NCI-H510A (cell line): ENCODE data around the gene NPM3.

Experiments used
- DNase-seq: peaks from one replicate; lab custom pipeline; 2025; lab: John Stamatoyannopoulos, UW

The NPM3 gene

DNA sequence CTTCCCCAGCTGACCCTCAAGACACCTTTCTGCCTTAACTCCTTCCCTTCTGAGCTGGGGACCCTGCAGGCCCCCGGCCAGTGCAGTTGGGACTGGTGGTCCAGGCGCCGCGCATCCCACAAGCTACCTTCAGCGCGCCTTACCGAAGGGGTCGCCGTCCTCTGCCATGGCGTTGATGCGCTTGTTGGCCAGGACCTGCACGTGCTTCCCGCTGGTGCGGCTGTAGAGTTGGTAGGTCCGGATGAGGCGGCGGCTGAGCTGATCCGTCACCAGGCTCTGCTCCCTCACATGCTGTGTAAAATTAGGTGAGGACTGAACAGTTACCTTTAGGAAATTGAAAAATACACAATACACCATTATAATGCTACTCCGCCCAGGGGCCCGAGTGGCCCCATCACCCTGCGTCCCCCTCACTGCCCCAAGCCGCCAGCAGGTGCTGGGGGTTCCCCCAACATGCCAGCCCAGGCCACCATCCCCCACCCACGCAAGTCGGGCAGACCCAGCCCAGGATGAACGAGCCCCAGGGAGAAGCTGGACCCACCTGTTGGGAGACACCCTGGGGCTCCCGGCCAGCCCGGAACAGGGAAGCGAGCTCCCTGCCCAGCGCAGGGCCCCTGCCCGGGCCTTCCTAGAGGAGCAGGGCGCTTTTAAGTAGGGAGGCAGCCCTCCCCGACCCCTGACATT is 8.5 kb downstream of the NPM3 start:
- DNase-seq, result no peak

DNA sequence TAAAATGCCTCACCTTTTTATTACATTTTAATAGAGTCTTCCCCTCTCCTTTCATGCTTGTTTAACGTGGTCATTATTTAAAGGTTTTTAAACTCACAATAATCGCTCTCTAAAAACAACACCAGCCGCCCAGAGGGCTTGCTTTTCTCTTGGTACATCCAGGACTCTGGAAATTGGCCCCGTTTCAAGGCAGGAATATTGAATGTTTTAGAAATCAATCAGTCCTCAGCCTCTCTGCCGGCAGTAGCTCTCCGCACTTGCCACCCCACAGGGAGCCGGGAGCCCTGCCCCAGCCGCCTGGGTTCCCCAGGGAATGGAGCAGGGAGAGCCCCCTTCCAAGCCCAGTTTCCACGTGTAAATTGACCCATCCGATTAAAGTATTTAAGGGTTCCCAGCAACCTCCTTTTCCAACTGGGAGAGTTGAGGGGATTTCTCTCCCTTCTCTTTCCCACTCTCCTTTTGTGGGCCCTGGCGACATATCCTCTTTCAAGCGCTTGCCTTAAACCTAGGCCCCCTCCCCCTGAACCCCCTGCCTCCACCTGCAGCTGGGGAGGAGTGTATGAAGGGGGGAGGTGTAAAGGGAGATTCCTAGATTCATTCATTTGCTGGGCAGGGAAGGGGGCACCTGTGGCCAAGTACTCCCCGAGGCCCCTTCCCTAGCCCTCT is 9.2 kb downstream of the NPM3 start:
- DNase-seq, result no peak

DNA sequence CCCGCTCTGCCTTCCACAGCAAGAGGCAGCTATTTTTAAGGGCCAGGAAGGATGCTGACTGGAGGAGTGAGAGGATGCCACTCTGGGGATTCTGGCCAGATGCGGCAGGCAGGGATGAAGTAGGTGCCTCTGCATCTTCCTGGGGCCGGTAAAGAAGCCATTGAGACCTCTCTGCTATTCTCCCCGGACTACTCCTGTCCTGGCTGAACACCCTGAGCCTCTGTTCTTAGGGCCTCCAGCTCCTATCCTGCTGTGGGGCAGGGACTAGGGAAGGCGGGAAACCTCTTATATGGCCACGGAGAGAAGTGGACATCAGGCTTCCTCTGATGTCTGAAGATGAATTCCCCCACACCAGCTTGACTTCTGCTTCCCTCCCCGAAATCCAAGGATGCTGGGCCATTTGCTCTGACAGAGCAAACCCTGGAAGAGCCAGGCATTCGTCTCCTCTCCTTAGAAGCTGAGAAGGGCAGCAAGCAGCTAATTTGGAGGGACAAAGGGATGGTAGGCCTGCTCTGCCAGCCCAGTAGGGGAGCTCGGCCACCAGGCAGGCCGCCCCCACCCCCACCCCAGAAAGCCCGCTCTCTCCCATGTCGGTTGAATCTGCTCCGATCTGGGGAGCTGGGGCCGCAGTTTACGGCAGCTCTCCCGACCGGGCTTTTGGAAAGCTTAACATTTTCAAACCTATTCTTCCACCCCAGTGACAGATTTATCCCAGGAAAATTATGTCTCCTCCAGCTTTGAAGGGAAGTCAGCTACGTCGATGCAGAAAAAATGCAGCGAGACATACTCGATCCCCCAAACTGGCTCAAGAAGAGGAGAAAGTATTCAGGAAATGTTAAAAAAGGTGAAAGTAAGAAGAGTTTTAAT is 10.1 kb downstream of the NPM3 start:
- DNase-seq, result no peak

DNA sequence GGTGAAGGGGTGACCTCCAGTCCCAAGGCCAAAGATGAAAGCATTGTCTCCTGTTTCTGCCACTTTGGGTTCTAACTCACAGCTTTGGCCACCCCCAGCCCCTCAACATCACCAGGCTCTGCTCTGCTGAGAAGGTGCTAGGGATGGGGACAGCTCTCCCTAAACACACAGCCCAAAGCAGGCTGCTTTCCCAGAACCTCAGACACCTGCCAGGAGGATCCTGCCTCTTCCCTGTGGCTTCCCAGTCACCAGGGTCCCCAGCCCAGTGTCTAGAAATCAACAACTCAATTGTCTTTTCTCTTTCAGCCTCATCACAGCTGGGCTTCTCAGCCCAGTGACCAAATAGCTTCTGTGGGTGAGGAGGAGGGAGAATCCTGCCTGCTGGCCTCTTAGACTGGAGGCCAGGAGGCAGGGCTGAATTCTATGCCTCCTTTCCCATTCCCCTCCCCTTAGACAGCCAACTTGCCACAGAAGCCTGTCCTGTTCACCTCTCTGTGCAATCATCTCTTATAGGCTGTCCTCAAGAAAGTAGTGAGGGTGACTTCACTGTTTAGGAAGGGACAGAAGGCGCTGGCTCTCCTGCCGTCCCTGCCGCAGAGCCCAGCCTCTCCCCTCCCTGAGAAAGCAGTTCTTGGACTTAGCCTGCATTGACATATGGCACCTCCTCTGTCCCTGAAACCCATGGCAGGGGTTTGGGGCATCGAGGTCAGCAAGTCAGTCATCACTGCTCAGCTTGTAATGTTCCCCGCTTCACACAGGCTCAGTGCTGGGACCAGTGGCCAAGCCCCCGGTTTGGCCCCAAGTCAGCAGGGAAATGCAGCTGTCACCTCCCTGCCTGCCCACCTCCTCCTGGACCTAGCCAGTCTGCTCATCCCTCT is 11.0 kb downstream of the NPM3 start:
- no peak for DNase-seq

DNA sequence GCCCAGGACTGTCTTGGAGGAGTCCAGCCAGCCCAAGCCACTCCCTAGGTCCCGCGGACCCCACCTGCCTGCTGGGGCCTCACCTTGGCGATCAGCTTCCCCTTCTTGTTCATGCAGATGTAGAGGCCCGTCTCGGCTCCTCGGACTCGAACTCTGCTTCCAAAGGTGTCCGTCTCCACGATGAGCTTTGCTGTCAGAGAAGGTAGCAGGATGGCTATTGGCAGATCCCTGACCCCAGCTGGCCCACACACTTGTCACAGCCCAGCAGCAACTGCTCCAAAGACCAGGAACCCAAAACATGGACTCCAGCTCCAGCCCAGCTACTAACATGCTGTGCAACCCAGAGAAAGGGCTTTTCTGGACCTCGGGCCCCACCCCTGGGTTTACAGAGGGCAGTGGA is 11.9 kb downstream of the NPM3 start:
- DNase-seq, result no peak

DNA sequence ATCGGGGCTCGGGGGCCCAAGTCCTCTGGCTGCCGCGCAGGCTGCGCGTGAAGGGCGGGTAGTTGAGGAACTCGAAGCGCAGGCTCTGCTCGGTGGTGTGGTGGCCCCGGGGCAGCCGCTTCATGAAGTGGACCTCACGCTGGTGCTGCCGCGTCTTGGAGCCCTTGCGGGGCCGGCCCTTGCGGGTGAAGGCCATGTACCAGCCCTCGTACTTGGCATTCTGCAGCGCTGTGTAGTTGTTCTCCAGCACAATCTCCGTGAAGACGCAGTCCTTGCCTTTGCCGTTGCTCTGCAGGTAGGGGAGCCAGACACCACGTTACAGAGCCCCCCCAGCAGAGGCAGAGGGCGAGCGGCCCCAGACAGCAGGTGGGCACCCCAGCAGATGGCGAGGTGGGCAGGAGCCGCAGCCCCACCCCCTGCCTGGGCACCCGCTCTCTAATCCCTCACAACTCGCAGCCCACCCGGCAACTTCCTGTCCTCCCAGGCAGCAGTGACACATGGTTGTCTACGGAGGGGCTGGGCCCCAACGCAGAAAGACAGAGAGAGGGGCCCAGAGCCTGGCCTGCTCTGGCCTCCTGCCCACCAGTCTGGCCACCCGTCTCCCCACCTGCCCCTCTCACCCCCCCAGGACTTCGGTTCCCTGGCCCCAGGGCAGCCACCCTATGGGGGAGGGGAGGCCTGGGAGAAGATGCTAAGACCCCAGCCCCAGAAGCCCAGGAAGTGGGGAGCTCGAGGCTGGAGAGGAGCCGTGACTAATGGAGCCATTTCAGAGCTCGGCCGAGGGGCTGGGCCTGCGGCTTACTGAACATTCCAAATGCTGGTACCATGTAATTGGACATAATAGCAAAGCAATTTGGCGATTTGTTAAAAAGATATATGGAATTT is 12.7 kb downstream of the NPM3 start:
- no peak for DNase-seq

DNA sequence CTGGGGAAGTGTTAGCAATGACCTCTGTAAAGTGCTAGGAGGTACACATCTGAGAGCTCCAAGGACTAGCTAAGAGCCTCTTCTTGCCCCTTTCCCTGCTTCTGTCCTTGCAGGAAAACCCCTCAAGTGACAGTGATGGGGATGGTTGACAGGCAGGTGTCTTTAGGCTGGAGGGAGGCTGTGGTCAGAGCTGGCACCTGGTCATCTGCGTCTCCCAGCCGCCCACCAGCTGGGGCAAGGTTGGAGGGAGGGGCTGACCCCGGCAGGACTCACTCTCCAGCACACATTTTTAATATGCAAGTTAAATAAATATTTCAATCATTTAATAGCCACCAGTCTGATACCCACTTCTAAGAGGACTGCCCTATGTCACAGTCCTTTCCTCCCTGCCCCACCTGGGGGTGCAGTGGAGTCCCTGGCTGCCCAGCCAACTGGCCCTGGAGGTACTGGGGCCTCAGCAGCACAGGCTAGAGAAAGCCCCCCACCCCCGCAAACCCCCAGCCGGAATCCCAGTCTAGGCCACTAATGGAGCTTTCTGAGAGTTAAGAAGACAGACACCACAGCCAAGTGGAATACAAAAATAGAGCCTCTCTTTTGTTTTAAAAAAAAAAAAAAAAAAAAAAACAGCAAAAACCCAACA is 13.6 kb downstream of the NPM3 start:
- no peak for DNase-seq

DNA sequence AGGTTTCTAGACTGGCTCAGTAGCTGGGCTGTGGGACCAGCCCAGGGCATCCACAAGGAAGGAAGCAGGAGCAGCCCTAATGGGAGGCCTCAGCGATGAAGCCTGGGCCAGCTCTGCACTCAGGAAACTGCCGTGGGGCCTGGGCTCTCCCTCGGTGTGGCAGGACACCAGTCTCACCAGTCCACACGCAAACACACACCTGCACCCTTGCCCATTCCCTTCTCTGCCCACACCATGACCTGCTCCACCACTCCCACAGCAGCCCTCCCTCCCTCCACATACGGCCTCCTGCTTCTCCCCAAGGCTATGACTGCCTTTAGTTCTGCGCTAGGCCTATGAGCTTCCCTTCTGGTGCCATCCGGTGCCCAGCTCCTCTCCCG is 14.5 kb downstream of the NPM3 start:
- no peak for DNase-seq

DNA sequence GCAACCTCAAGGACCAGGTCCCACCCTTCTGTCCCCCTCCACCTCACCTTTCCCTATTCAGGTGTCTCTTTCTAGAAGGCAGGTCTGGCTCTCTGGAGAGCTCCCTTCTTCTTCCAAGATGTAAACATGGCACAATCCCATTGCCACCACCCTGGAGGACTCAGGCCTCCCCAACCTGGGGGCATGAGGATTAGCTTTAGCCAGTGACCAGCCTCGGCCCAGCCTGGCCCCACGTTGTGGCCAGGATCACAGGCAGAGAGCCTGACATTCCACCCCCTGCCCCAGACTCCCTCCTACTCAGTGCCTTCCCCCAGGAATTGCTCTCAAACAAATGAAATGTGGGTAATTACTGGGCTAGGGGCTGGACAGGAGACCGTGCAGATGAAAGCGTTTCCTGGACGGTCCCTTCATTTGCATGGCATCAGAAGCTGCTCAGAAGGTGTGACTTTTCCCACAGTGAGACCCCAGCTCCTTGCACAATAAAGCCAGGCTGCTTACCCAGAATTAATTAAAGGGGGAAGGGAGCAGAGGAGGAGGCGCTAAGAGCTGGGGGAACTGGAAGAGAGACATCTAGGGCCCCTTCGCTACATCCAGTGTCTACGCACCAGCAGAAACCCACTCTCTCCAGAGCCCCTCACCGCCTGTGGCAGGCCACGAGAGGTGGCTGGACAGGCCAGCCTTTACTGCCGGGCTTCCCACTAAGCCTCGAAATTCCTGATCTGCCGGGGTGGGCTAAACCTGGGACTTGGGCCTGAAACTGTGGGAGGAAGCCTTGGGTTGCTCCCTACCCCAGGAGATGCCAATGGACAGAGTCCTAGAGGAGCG is 15.1 kb downstream of the NPM3 start:
- DNase-seq, result no peak

DNA sequence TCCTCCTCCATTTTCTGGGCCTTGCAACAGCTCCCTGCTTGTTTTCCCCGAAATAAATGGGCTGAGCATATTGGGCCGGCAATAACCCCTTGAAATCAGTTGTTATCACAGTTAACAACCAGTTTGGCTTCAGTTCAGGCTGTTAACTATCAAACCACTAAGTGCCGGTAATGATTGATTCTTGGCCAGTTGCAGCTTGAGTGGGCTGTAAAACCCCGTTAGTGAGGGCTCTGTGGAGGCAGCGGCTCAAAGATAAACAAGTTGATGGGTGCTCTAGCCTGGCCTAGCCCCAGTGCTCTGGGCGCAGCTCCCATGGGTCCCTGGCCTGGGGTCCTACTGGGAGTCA is 15.7 kb downstream of the NPM3 start:
- no peak for DNase-seq

DNA sequence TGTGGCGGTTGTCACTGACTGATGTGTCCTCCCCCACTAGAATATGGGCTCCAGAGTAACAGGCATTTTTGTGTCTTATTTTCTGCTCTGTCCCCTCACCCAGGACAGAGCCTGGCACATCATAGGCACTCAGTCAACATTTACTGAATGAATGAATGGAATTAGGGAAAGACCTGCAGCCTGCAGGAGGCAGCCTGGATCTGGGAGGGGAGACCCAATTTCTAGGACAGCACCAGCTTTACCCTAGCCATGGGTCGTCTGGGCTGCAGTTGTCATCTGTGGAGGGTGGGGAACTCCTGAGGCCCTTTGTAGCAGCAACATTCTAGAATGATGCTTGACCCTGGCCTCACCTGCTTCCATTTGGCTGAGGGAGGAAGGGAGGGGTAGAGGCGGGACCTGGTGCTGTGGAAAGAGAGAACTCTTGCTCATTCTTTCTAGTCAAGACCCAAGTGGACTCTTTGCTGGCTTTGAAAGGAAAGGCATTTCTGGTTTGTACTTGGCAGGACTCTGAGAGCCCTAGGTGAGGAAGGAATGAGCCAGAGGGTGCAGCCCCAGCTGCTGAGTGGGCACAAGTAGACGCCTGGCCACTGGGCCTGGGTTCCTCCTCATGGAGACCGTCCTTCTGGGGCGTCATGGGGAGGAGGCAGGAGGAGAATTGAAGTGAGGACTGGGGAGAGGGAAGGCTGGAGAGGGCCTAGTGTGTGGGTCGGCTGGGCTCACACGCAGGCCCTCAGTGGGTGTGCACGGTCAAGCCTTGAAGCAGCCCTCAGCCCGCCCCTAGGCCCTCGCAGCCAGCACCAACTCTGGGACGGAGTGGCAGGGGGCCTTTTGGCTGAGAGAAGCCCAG is 16.3 kb downstream of the NPM3 start:
- DNase-seq, result no peak

DNA sequence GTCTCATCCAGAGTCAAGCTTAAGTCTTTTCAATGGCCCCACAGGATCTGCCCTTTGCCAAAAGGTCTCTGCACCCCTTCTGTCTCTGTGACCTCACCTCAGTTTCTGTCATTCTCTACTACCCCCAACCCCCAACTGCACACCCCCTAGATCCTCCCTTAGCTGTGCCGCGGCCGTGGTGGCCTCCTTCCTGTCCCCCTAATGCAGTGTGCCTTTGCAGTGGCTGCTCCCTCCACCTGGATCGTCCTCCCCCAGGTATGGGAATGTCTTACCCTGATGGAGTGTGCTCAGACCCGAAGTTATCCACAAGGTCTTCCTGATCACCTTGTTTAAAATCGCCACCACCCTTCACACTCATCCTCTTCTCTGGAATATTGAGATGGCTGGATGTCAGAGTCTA is 16.9 kb downstream of the NPM3 start:
- no peak for DNase-seq

DNA sequence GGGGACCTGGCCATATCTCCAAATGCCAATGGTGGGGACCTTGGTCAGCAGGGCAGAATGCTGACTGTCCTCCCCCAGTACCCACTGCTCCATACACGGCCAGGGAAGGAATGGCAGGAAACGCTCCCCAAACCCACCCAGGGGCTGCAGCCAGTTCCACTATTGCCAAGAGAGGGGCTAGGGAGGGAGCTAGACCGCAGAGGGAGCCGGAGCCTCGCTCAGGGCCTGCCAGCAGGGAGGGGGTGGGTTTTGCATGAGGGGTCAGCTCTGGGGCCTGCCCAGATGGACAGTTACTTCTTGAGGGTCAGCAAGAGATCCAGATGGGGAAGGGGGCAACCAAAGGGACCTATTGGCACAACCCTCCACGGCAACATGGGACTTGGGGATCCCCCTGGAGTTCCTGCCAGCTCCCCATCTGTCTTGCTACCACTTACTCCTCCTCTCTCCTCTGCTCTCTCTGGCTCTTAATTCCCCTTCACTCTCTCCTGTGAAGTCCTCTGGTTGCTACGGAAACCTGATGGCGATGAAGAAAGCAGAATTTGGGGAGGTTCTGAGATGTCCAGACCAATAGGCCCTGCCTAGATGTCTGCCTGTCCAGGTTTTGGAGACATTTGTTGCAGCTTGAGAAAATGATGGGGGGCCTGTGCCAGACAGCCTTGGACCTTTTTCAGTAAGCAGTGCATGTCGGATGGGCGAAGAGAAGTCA is 20.0 kb downstream of the NPM3 start:
- no peak for DNase-seq

DNA sequence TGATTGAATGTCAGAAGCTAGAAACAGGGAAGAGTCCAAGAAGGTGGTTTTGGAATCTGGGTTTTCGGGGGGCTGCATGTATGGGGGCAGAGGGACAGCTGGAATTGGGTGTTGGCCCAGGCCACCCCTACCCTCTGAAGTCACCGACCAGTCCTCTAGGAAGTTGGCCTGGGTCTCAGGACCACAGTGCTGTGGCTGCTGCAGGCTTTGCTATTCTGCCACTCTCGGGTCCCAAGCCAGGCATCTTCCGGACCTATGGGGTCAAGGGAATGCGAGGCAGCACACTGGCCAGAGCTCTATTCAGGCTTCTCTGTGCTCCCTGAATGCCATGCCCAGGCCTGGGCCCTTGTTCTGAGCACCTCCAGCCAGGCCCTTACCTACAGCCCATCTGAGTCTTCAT is 20.5 kb downstream of the NPM3 start:
- no peak for DNase-seq

DNA sequence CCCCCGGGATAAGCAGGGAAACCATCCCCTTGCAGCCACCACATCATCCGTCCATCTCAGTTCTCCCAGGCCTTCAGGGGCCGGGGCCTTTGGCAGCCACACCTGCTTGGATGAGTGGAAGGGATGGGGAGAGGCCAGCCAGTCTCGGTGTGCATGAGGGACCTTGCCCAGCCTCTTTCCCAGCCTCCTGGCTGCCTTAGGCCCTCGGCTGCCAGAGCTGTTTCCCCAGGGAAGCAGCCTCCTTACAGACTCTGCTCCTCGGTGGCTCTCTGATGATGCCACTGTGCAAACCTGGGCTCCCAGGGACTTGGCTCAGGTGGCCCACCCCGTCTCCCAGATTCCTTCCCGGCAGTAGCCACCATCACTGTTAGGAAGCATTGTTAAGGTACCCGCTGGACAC is 22.0 kb downstream of the NPM3 start:
- DNase-seq, result no peak

DNA sequence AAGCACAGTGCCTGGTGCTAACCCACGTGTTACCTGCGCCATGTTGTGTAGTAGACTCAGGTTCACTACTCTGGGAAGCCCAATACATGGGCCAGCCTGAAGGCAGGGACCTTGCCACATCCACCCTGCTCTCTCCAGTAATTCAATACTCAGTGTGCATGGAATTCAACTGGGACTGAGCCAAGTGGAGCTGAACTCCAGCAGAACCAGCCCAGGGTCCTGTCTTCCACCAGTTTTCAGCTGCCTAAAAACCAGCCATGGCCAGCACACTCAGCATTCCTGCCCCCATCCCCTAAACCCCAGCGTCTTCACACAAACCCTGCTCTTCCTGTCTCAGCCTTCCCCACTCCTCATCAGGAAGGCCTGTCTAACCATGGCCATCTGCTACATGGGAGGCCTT is 22.7 kb downstream of the NPM3 start:
- DNase-seq, result no peak

DNA sequence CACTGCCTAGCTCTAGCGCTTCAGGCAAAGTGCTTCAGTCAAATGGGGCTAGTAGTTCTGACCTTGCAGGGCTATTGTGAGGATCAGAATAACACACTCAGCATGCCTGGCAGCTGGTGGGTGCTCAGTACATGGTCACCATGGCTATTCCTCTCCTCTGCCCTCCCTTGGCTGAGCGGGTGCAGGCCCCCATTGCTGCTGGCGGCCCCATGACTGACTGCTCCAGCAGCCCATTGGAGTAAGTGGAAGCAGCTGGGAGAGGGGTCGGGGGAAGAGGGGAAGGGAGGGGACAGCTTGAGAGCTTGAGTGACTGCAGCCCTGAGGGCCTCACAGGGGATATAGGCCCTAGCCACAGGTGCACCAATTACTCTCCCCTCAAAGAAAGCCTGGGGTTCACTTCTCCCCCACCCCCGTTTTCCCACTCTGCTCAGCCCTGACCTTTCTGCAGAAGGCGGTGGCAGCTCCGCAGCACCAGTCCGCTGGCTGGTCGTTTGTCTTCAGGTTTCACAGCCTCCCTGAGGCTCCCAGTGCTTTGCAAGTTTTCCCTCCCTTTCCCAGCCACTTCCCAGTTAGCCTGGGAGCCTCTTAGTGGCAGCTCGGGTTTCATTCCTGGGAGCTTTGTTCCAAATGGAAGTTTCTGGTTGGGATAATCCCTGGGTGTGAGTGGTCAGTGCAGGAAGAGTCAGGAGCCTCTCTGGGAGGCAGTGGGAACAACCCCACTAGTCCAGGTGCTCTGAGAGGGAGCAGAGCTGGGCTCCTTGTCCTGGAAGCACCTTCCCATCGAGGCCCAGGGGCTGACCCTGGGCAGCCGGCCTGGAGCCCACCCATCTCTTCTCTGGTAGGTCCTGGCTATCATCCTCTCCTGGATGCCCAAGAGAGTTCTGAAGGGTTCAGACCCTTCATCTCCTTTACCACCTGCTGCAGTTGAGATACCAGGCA is 23.7 kb downstream of the NPM3 start:
- no peak for DNase-seq
